BE2C (cell line): ENCODE data around the gene RPL38.

Experiments
- DNase-seq: peaks from one replicate; pipeline ENCODE4 v3.0.0-alpha.2; 2020
- H3K27me3 ChIP-seq: fragments of 250-450 bp; sonication (Bioruptor Pico); 2 replicates; pipeline ENCODE4 v1.5.1; 2020; ENCODE audit warnings: mild to moderate bottlenecking
- H3K36me3 ChIP-seq: fragments of 250-450 bp; sonication (Bioruptor Pico); 2 replicates; pipeline ENCODE4 v1.5.1; 2020; ENCODE audit warnings: mild to moderate bottlenecking
- H3K4me1 ChIP-seq: fragments of 250-450 bp; sonication (Bioruptor Pico); 2 replicates; pipeline ENCODE4 v1.5.1; 2020
- H3K4me3 ChIP-seq: 2 replicates; pipeline ENCODE4 v1.5.1; 2011; ENCODE audit warnings: low read depth, low read length
- H3K9me3 ChIP-seq: fragments of 250-450 bp; sonication (Bioruptor Pico); 2 replicates; pipeline ENCODE4 v1.5.1; 2020
- TF ChIP-seq, protein P1 (sequence below): IDR thresholded peaks from 2 replicates; pipeline ENCODE4 v1.5.1; 2012; ENCODE audit warnings: mild to moderate bottlenecking, low read depth, low read length

RPL38 gene

DNA sequence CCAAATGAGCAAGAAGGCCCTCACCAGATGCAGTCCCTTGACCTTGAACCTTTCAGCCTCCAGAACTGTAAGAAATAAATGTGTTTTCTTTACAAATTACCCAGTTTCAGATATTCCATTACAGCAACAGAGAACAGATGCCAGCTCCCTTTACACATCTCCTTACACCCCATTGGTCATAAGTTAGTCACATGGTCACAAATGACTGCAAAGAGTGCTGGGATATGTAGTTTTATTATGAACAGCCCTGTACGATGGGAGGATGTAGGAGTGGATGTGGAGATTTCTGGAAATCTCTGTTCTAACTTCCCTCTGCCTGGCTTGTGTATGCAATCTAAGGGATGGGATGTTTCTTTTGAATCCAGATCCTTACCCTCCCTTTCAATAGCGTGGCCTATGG is 13.3 kb upstream of the RPL38 start:
- DNase-seq = no peak
- no peaks in the 10 kb centered on the region for H3K27me3 ChIP-seq
- no peaks in the 10 kb centered on the region for H3K9me3 ChIP-seq
- H3K4me3 ChIP-seq = peak overlapping the region; percentile 39
- H3K36me3 ChIP-seq = no peaks in the 10 kb centered on the region
- TF ChIP-seq, protein P1, sequence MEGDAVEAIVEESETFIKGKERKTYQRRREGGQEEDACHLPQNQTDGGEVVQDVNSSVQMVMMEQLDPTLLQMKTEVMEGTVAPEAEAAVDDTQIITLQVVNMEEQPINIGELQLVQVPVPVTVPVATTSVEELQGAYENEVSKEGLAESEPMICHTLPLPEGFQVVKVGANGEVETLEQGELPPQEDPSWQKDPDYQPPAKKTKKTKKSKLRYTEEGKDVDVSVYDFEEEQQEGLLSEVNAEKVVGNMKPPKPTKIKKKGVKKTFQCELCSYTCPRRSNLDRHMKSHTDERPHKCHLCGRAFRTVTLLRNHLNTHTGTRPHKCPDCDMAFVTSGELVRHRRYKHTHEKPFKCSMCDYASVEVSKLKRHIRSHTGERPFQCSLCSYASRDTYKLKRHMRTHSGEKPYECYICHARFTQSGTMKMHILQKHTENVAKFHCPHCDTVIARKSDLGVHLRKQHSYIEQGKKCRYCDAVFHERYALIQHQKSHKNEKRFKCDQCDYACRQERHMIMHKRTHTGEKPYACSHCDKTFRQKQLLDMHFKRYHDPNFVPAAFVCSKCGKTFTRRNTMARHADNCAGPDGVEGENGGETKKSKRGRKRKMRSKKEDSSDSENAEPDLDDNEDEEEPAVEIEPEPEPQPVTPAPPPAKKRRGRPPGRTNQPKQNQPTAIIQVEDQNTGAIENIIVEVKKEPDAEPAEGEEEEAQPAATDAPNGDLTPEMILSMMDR = no peak
- H3K4me1 ChIP-seq = peaks cover 7% of the 10 kb centered on the region; the same call in 1 of the 2 replicates

DNA sequence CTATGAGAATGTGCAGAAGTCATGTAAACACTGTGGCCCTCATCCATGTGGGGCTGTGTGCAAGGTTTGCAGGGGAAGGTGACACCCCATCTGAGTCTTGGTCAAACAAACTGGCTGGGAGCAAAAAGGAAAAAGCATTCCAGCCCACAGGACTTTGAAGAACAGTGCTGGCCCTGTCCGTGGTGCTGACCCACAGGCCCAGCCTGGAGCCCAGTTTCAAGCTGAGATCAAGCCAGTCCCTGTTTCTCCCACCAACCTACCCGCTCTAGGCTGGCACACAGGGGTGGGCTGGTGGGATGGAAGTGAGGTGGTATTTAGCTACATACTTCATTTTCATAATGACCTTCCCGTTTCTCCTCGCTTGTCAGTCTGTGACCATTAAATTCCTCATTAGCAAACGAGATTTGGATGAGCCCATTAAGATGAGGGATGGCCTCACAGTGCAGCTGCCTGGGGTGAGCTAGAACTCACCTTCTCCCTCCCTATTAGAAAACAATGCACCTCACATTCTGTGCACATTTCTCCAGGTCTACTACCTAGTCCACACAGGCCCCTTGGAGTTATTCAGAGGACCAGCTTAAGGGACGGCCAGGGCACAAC is 12.6 kb upstream of the RPL38 start:
- no peaks in the 10 kb centered on the region for H3K27me3 ChIP-seq
- no peak for DNase-seq
- H3K4me1 ChIP-seq = peaks cover 7% of the 10 kb centered on the region; the same call in 1 of the 2 replicates
- H3K36me3 ChIP-seq = no peaks in the 10 kb centered on the region
- TF ChIP-seq, protein P1 = no peak
- no peaks in the 10 kb centered on the region for H3K9me3 ChIP-seq
- no peak overlapping the region for H3K4me3 ChIP-seq

GRCh38 chr17:74192950-74193781 is 10.3 kb upstream of the RPL38 start:
- Histone ChIP-seq H3K27me3 (no peaks in the 10 kb centered on the region), H3K9me3 (no peaks in the 10 kb centered on the region), H3K4me3 (no peak overlapping the region), H3K36me3 (no peaks in the 10 kb centered on the region), H3K4me1 (peaks cover 7% of the 10 kb centered on the region; the same call in 1 of the 2 replicates)
- DNase-seq = peak; percentile 49
- TF ChIP-seq, protein P1 = no peak

DNA sequence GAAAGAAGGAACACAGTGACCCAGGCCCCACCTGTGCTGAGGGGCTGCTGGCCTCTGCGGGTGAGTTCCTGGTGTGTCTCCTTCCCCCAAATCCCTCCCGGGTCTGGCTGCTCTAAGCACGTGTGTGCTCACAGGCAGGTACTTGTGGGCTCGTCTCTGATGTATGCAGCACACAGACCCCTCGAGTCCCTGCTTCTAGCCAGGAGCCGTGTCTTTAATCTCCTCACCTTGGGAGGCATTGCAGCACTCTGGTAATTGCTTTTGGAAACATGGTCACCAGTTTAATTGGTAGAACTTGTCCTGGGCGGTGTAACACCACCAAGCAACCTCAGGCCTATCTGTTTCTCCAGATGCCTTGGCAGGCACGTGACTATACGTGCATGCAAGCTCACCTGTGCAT is 8.8 kb upstream of the RPL38 start:
- H3K27me3 ChIP-seq = no peaks in the 10 kb centered on the region
- no peaks in the 10 kb centered on the region for H3K9me3 ChIP-seq
- DNase-seq = no peak
- peaks cover 6% of the 10 kb centered on the region; the same call in 1 of the 2 replicates for H3K4me1 ChIP-seq
- no peak overlapping the region for H3K4me3 ChIP-seq
- no peaks in the 10 kb centered on the region for H3K36me3 ChIP-seq
- TF ChIP-seq, protein P1 = no peak

- no peaks in the 10 kb centered on the region for H3K27me3 ChIP-seq
- no peak overlapping the region for H3K4me3 ChIP-seq
- H3K9me3 ChIP-seq = no peaks in the 10 kb centered on the region
- no peaks in the 10 kb centered on the region for H3K36me3 ChIP-seq
- H3K4me1 ChIP-seq = peaks cover 3% of the 10 kb centered on the region; the same call in 1 of the 2 replicates
- no peak for DNase-seq
- TF ChIP-seq, protein P1 = no peak
These were observed 6.7 kb upstream of the RPL38 start for GRCh38 chr17:74196541-74197317.
